Body of pancreas (tissue), 4 donors: ENCODE measurements around the gene HIP1R. TPM values are rescaled to one million over a fixed set of nuclear protein-coding genes. Genes with fewer than 3 reads are reported as not detected.

Experiments used
- ATAC-seq: fragments of 150-250 bp; one replicate; pipeline ENCODE4 v1.9.1; 2016
- DNase-seq, 4 donors: peaks; one replicate each; pipeline ENCODE4 v3.0.0-alpha.2; 2019
- H3K27ac ChIP-seq, 4 donors: fragments of 200-600 bp; sonication (generic); 1 replicate in 3 of 4; 2 replicates in 1 of 4; pipeline versions ENCODE4 v1.5.1 to v1.6.1; 2016 to 2019; ENCODE audit warnings: mild to moderate bottlenecking in 1 of 4, mixed read lengths in 1 of 4, moderate library complexity in 1 of 4
- H3K27me3 ChIP-seq, 2 donors: fragments of 200-600 bp; sonication (generic); one replicate each; pipeline ENCODE4 v1.6.0; 2016; ENCODE audit warnings: mild to moderate bottlenecking in 1 of 2
- H3K36me3 ChIP-seq, 2 donors: fragments of 200-600 bp; sonication (generic); replicated peaks in 1 of 2; 2 replicates each; pipeline ENCODE4 v1.5.1; 2016; ENCODE audit warnings: low read depth in 2 of 2; ENCODE audit not compliant: insufficient read depth in 1 of 2
- H3K4me1 ChIP-seq: fragments of 200-600 bp; sonication (generic); one replicate; pipeline ENCODE4 v1.6.0; 2016
- H3K4me3 ChIP-seq, 2 donors: fragments of 200-600 bp; sonication (generic); 1 replicate in 1 of 2; 2 replicates in 1 of 2; pipeline ENCODE4 v1.5.1; 2016 to 2019
- H3K9me3 ChIP-seq, 3 donors: fragments of 200-600 bp; sonication (generic); 1 replicate in 2 of 3; 2 replicates in 1 of 3; pipeline ENCODE4 v1.5.1; 2016
- CTCF ChIP-seq, 7 experiments: fragments of 450-650 bp in 4 of 7; fragments of 200-600 bp in 3 of 7; sonication (generic) in 3 of 7; IDR thresholded peaks; one replicate each; pipeline ENCODE4 v1.5.1; 2016 to 2019; ENCODE audit warnings: antibody characterized with exemption in 7 of 7
- POLR2A ChIP-seq, 3 donors: fragments of 450-650 bp; IDR thresholded peaks; one replicate each; pipeline ENCODE4 v1.6.1; 2016; ENCODE audit warnings: antibody characterized with exemption in 3 of 3, mild to moderate bottlenecking in 2 of 3
- whole genome bisulfite sequencing, 2 donors: methylation state at CpG; one replicate each; pipeline ENCODE4 v1.1.5; 2017; 5-methylcytosine and 5-hydroxymethylcytosine counted together
- intact Hi-C: fragments of 100-400 bp; cut with DNase I; formaldehyde crosslinking; loops from one replicate; pipeline ENCODE4 v1.15.1; 2023
- total RNA-seq, 2 donors: library from RNA; depleted of rRNA; stranded (reverse); fragments of >200 nt; gene quantifications; one replicate each; pipeline ENCODE4 v1.1.0, GENCODE V29; 2016

Gene HIP1R
- total RNA-seq, 2 donors from 2014 or later = 111 to 183 TPM

- H3K4me3 ChIP-seq = no peak overlapping the region
These were observed 26.9 kb downstream of the HIP1R start for GRCh38 chr12:122862110-122862634.

GRCh38 chr12:122862872-122863701 lies 27.8 kb downstream of the HIP1R start:
- WGBS, 2 donors = 61 to 66% methylated on average over 6 to 11 of the region's 12 CpGs
- no peak for ATAC-seq
- H3K9me3 ChIP-seq = no peaks in the 10 kb centered on the region
- TF ChIP-seq POLR2A (IDR thresholded peaks at IDR 0.05) = peak in 1 of 3 donors; percentile 8
- TF ChIP-seq CTCF (IDR thresholded peaks at IDR 0.05) = no peak
- H3K4me1 ChIP-seq = peaks cover 82% of the 10 kb centered on the region
- peaks cover 0 to 2% of the 10 kb centered on the region in 2 donors for H3K36me3 ChIP-seq
- H3K4me3 ChIP-seq = no peak overlapping the region
- DNase-seq = peak in 3 of 4 donors; percentile 41 to 68 (median 58)
- intact Hi-C loops = no loop called here
- peak overlapping the region in 3 of 4 donors; percentile 26 to 78 (median 61) for H3K27ac ChIP-seq
- H3K27me3 ChIP-seq = no peaks in the 10 kb centered on the region

More at GRCh38 chr12:122862110-122862634, 26.9 kb downstream of the HIP1R start:
- Histone ChIP-seq H3K9me3 (no peaks in the 10 kb centered on the region), H3K27ac (peak overlapping the region in 2 of 4 donors; percentile 54 to 78), H3K27me3 (no peaks in the 10 kb centered on the region), H3K36me3 (peaks cover 0 to 4% of the 10 kb centered on the region in 2 donors), H3K4me1 (peaks cover 72% of the 10 kb centered on the region)
- ATAC-seq (no peak), DNase-seq (peak in 1 of 4 donors; percentile 6)
- intact Hi-C loops = no loop called here
- no peak for TF ChIP-seq POLR2A (IDR thresholded peaks at IDR 0.05)
- TF ChIP-seq CTCF (IDR thresholded peaks at IDR 0.05) = no peak
- WGBS, 2 donors = 74 to 78% methylated on average over 7 to 20 of the region's 20 CpGs

GRCh38 chr12:122864894-122865253 lies 29.6 kb downstream of the HIP1R start:
- peak overlapping the region in 3 of 4 donors; percentile 72 to 89 (median 83) for H3K27ac ChIP-seq
- no peak for TF ChIP-seq CTCF (IDR thresholded peaks at IDR 0.05)
- no peak for TF ChIP-seq POLR2A (IDR thresholded peaks at IDR 0.05)
- no peaks in the 10 kb centered on the region for H3K27me3 ChIP-seq
- WGBS, 2 donors = 63 to 80% methylated on average over 5 of the region's 5 CpGs
- DNase-seq (no peak), ATAC-seq (no peak)
- H3K9me3 ChIP-seq = no peaks in the 10 kb centered on the region
- intact Hi-C loops = no loop called here
- H3K4me1 ChIP-seq = peaks cover 95% of the 10 kb centered on the region
- no peak overlapping the region for H3K4me3 ChIP-seq
- H3K36me3 ChIP-seq = no peaks in the 10 kb centered on the region

- H3K36me3 ChIP-seq = no peaks in the 10 kb centered on the region
- H3K4me1 ChIP-seq = peaks cover 95% of the 10 kb centered on the region
- WGBS, 2 donors = 44 to 49% methylated on average over 29 to 43 of the region's 43 CpGs
- DNase-seq (peak; percentile 75 to 87 (median 78)), ATAC-seq (peak; percentile 26)
- no peaks in the 10 kb centered on the region for H3K27me3 ChIP-seq
- H3K27ac ChIP-seq = peak overlapping the region; percentile 15 to 89 (median 78)
- peak; percentile 31 to 69 (median 58) for TF ChIP-seq CTCF (IDR thresholded peaks at IDR 0.05)
- no peak for TF ChIP-seq POLR2A (IDR thresholded peaks at IDR 0.05)
- no peaks in the 10 kb centered on the region for H3K9me3 ChIP-seq
- intact Hi-C loops = no loop called here
- H3K4me3 ChIP-seq = no peak overlapping the region
These were observed 30.3 kb downstream of the HIP1R start for GRCh38 chr12:122865268-122866231.
